HEK293T (cell line): ENCODE data around the gene KLF6.
"Not testable (repeated sequence)": the region's sequence is repeated elsewhere in the genome, so short reads cannot be mapped to it uniquely, and the experiment has no call there.

Source experiments
- CTCF ChIA-PET: fragments of 350-600 bp; formaldehyde crosslinking; extraction: SDS; loops from one replicate; lab custom pipeline; 2021; ENCODE audit warnings: antibody characterized with exemption, inconsistent platforms; lab: Yijun Ruan, JAX
- POLR2A ChIA-PET: fragments of 350-600 bp; formaldehyde crosslinking; extraction: SDS; loops from one replicate; lab custom pipeline; 2020; ENCODE audit warnings: antibody characterized with exemption, inconsistent platforms; lab: Yijun Ruan, JAX
- DNase-seq: peaks from one replicate; pipeline ENCODE4 v3.0.0; 2012; ENCODE audit warnings: mixed read lengths; ENCODE audit errors: extremely low spot score
- ARNT ChIP-seq: fragments of 450-650 bp; IDR thresholded peaks from 2 replicates; pipeline ENCODE4 v1.6.1; 2017; ENCODE audit warnings: mild to moderate bottlenecking
- BHLHE40 ChIP-seq: fragments of 450-650 bp; IDR thresholded peaks from 2 replicates; pipeline ENCODE4 v1.6.1; 2016; ENCODE audit warnings: mild to moderate bottlenecking, moderate library complexity, borderline replicate concordance
- CTBP1 ChIP-seq: fragments of 450-650 bp; IDR thresholded peaks from 2 replicates; pipeline ENCODE4 v1.6.1; 2016; ENCODE audit warnings: borderline replicate concordance
- ELF4 ChIP-seq: fragments of 450-650 bp; IDR thresholded peaks from 2 replicates; pipeline ENCODE4 v1.6.1; 2017; ENCODE audit warnings: antibody characterized with exemption
- FOXA1 ChIP-seq: fragments of 450-650 bp; IDR thresholded peaks from 2 replicates; pipeline ENCODE4 v1.6.1; 2016; ENCODE audit warnings: mild to moderate bottlenecking
- FOXK2 ChIP-seq: fragments of 450-650 bp; IDR thresholded peaks from 2 replicates; pipeline ENCODE4 v1.6.1; 2016; ENCODE audit warnings: mild to moderate bottlenecking
- FOXM1 ChIP-seq: fragments of 450-650 bp; IDR thresholded peaks from 2 replicates; pipeline ENCODE4 v1.6.1; 2017; ENCODE audit warnings: mild to moderate bottlenecking, borderline replicate concordance
- HDGF ChIP-seq: fragments of 450-650 bp; IDR thresholded peaks from 2 replicates; pipeline ENCODE4 v1.6.1; 2017; ENCODE audit warnings: antibody characterized with exemption, borderline replicate concordance
- L3MBTL2 ChIP-seq: fragments of 450-650 bp; conservative IDR thresholded peaks from 2 replicates; pipeline ENCODE4 v1.6.1; 2016; ENCODE audit warnings: mild to moderate bottlenecking
- LEF1 ChIP-seq: fragments of 450-650 bp; IDR thresholded peaks from 2 replicates; pipeline ENCODE4 v1.6.1; 2017; ENCODE audit warnings: mild to moderate bottlenecking, borderline replicate concordance
- NFRKB ChIP-seq: fragments of 450-650 bp; IDR thresholded peaks from 2 replicates; pipeline ENCODE4 v1.6.1; 2016; ENCODE audit warnings: mild to moderate bottlenecking, moderate library complexity
- SP1 ChIP-seq: fragments of 450-650 bp; IDR thresholded peaks from 2 replicates; pipeline ENCODE4 v1.6.1; 2017
- SUZ12 ChIP-seq: fragments of 450-650 bp; IDR thresholded peaks from 2 replicates; pipeline ENCODE4 v1.6.1; 2016; ENCODE audit warnings: mild to moderate bottlenecking
- TARDBP ChIP-seq: fragments of 450-650 bp; IDR thresholded peaks from 2 replicates; pipeline ENCODE4 v1.6.1; 2016
- ZNF384 ChIP-seq: fragments of 450-650 bp; IDR thresholded peaks from 2 replicates; pipeline ENCODE4 v1.6.1; 2016
- TF ChIP-seq, protein P1 (sequence below): fragments of 450-650 bp; IDR thresholded peaks from 2 replicates; pipeline ENCODE4 v1.6.1; 2016

The KLF6 gene

DNA sequence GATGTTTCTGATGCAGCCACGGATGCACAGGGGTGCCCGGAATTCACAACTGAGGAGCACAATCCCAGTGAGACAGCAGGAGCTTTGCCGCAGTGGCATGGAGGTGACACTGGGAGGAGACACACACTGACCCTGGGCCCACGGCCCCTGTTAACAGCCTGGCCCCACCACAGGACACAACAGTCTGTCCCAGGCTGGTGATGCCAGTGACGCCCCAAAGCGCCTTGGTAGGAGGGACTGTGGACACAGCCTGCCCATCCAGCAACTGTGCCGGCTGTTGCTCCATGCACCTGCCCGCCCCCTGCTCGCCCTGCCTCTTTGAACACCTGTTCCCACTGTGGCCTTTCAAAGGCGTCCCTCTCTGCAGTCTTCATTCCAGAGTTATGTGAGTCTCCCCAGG is 49.8 kb downstream of the KLF6 start:
- ChIA-PET CTCF (no interaction called here), POLR2A (interaction anchor here (0.7 kb wide), 1 partner anchor 135 kb away, joined by 4 read pairs; no protein-coding TSS in a partner anchor)
- TF ChIP-seq FOXK2, result no peak
- TF ChIP-seq LEF1, result no peak
- TF ChIP-seq, protein P1, sequence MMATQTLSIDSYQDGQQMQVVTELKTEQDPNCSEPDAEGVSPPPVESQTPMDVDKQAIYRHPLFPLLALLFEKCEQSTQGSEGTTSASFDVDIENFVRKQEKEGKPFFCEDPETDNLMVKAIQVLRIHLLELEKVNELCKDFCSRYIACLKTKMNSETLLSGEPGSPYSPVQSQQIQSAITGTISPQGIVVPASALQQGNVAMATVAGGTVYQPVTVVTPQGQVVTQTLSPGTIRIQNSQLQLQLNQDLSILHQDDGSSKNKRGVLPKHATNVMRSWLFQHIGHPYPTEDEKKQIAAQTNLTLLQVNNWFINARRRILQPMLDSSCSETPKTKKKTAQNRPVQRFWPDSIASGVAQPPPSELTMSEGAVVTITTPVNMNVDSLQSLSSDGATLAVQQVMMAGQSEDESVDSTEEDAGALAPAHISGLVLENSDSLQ, result no peak
- no peak for TF ChIP-seq NFRKB
- TF ChIP-seq ELF4, result no peak
- no peak for TF ChIP-seq ZNF384
- no peak for DNase-seq

DNA sequence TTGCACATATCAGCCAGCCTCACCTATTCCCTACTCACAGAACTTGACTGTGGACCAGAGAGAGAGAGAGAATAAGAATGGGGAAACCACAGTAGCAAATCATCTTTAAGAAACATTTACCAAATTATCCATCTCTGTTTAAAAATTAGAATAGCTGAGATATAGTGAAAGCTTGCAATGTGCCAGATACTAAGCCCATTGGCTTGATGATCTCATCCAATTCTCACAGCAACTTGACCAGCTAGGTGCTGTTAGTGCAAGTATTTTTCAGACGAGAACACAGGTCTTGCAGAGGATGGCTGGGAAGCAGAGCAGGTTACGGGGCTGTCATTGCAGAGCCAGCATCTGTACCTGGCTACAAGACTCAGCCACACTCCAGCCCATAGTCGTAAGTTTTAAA is 50.9 kb downstream of the KLF6 start:
- TF ChIP-seq CTBP1 (no peak), FOXM1 (no peak), LEF1 (no peak), ARNT (no peak), L3MBTL2 (no peak), ELF4 (no peak), BHLHE40 (no peak), SUZ12 (no peak), FOXK2 (no peak), HDGF (no peak), FOXA1 (no peak), TARDBP (no peak), NFRKB (no peak), ZNF384 (no peak), SP1 (no peak)
- TF ChIP-seq, protein P1, result no peak
- ChIA-PET POLR2A (no interaction called here), CTCF (no interaction called here)
- DNase-seq, result no peak

DNA sequence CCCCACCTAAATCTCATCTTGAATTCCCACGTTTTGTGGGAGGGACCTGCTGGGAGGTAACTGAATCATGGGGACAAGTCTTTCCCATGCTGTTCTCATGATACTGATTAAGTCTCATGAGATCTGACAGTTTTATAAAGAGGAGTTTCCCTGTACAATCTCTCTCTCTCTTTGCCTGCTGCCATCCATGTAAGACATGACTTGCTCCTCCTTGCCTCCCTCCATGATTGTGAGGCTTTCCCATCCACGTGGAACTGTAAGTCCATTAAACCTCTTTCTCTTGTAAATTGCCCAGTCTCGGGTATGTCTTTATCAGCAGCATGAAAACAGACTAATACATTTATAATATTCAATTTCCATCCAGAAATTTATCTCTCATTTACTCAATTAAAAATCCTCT is 52.8 kb downstream of the KLF6 start:
- CTCF ChIA-PET, DNase-seq, POLR2A ChIA-PET: not testable (repeated sequence)

DNA sequence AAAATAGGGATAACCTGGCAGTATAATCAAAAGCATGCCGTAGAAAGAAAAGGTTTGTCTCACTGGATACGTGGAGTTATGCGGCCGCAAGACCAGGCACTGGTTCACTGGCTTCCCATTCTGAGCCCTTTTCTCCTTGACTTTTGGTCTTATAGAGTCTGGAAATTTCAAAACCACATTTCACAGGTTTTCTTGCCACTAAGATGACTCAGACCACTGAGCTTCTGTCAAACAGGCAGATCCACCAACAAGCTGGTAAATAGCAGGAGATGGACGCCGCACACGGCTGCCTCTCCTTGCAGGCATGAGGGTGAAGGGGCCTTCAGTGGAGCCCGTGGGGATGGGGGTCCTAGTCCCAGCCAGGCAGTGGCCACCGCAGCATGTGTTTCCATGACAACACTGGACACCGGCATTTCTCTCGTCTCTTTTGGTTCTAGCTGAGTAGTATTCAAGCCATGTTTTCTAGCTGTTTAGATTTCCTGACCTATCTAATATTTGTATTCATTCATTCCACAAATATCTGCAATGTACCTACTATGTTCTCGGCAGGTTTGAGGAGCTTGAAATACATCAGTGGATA is 55.5 kb downstream of the KLF6 start:
- ChIA-PET POLR2A (no interaction called here), CTCF (interaction anchor here (0.7 kb wide), 1 partner anchor 203 kb away, joined by 3 read pairs; no protein-coding TSS in a partner anchor)
- TF ChIP-seq, protein P1, result no peak
- TF ChIP-seq ZNF384 (no peak), FOXM1 (no peak), SP1 (no peak), L3MBTL2 (no peak), BHLHE40 (no peak), FOXA1 (no peak), CTBP1 (no peak), SUZ12 (no peak)
- DNase-seq, result no peak

DNA sequence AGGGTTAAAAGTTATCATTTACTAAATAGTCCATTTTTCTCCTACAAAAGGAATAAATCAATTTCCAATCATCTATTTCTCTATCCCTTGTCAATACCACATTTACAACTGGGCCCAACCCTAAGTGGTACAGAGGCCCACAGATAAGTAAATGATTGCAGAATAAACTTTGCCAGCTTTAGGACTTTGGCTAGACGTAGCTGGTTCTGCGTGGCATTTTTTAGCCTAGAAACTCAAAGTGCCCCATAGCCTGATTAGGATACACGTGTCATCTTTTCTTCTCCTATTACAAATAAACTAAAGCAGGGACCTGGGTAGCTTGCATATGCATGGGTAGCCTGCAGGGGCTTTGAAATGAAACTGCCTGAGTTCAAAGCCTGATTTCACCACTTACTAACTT is 56.4 kb downstream of the KLF6 start:
- TF ChIP-seq FOXA1, result no peak
- TF ChIP-seq FOXK2, result no peak
- TF ChIP-seq ZNF384, result no peak
- TF ChIP-seq SUZ12, result no peak
- TF ChIP-seq TARDBP, result no peak
- no peak for TF ChIP-seq ELF4
- no peak for TF ChIP-seq ARNT
- TF ChIP-seq HDGF, result no peak
- TF ChIP-seq SP1, result no peak
- no peak for DNase-seq
- CTCF ChIA-PET, result no interaction called here
- POLR2A ChIA-PET, result no interaction called here

DNA sequence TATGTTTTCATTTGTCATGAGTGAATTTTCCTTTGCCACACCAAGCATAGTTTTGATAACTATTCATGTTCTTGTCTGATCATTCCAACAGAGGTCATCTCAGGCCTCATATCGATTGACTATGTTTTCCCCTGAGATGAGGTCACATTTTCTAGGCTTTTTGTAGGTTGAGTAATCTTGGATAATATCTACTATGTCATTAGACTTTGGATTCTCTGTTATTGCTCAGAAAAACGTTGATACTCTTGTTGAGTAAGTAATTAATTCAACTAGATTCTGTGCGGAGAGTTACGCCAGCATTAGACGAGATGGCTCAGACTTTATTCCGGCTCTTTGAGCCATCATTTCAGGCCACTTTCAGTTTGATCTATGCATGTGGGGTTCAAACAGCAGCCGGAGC is 57.7 kb downstream of the KLF6 start:
- TF ChIP-seq ZNF384 (no peak), SP1 (no peak), TARDBP (no peak), LEF1 (no peak), HDGF (no peak), ARNT (no peak), NFRKB (no peak), CTBP1 (no peak), L3MBTL2 (no peak), BHLHE40 (no peak)
- TF ChIP-seq, protein P1, result no peak
- no peak for DNase-seq
- ChIA-PET POLR2A (no interaction called here), CTCF (no interaction called here)
